ENCODE data around the gene DTX3. TPM values are rescaled to one million over a fixed set of nuclear protein-coding genes. Genes with fewer than 3 reads are reported as not detected.
"Not testable (repeated sequence)": the region's sequence is repeated elsewhere in the genome, so short reads cannot be mapped to it uniquely, and the experiment has no call there.

The DTX3 gene
- polyA plus RNA-seq, 1 donor from 2014 or later: 0.91 TPM

DNA sequence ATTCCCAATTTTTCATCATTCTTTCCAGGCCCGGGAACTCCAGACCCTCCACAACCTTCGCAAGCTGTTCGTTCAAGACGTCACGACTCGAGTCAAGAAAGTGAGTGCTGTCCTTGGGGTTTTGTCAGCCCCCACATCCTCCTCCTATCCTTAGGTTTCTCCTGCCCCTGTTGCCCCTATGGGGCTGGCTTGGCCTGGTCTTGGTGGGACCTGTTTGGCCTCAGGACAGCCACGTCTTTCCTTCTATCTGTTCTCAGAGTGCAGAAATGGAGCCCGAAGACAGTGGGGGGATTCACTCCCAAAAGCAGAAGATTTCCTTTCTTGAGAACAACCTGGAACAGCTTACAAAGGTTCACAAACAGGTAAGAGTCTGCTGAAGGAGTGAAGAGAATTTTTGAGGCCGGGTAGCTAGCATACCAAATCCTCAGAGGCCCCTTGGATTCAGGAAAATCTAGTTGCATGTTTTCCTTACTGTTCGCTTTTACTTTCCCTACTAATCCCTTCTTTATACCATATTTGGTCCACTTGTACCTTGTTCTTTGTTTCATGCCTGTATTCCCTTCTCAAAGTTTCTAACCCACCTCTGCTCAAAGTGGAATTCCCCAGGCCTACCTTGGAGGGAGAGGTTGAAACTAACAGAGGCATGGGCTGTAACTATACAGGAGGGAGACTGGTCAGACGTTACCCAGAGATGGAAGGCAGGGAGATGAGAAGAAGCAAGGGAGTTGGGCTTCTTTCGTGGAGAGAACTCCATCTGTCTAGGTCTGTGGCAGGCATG, 26.5 kb upstream of the DTX3 start:
- Mint-ChIP-seq H3K36me3 (peaks cover 2% of the 10 kb centered on the region), H3K27ac (no peak overlapping the region), H3K4me1 (peaks cover 0 to 2% (median 2%) of the 10 kb centered on the region in 3 donors), H3K4me3 (no peak overlapping the region), H3K9me3 (no peaks in the 10 kb centered on the region), H3K27me3 (peaks cover 5% of the 10 kb centered on the region)

DNA sequence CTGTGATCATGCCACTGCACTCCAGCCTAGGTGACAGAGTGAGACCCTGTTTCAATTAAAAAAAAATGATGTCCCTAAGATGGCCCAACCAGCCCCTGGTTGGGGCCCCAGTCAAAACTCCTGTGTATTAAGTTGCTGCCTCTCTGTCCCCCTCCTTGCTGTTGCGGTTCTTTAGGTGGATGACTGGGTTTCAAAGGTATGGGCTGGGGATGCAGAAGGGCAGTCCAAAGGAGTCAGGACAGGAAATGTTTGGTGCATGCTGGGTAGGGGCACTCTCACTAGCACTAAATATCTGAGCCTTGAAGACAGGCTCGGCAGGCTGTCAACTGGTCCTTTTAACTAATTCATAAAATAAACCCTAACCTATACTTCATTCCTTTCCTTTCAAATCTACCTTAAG, 25.6 kb upstream of the DTX3 start:
- no peak overlapping the region for H3K27ac Mint-ChIP-seq
- H3K27me3 Mint-ChIP-seq: peaks cover 9% of the 10 kb centered on the region
- peaks cover 2% of the 10 kb centered on the region for H3K36me3 Mint-ChIP-seq
- H3K4me3 Mint-ChIP-seq: no peak overlapping the region
- H3K4me1 Mint-ChIP-seq: peaks cover 0 to 5% (median 2%) of the 10 kb centered on the region in 3 donors
- H3K9me3 Mint-ChIP-seq: no peaks in the 10 kb centered on the region

DNA sequence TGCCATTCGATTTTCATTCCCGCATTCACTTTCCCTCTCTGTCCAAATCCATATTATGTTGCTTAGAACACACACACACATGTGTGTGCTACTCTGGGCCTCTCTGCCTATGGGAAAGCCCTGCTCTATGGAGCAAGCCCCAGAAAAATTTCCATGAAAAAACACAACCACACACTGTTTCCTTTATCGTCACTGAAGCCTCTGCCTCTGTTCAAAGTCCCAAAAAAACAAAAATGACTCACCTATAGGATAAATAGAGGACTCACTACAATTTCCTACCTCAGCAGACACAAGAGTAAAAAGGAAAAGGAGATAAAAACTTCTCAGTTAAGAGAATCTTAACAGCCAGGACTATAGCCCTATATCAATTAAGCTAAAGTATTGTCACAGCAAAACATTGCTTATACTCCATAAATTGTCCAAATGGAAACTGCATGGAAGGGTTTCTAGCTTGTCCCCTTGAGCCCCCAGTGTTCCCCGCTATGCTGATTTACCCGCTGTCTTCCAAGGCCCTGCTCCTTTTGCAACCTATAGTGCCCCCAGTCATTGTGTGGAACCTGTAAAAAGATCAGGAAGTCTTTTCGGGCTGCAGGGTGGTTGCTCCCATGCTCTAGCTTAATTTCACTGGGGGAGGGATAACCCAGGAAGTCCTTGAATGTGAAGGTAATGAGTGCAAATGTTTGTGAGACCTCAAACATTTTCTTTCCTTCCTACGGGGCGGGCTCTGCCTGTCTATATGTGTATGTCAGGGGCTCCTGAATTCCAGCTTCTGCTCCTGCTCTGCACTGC, 24.8 kb upstream of the DTX3 start:
- H3K9me3 Mint-ChIP-seq: no peaks in the 10 kb centered on the region

DNA sequence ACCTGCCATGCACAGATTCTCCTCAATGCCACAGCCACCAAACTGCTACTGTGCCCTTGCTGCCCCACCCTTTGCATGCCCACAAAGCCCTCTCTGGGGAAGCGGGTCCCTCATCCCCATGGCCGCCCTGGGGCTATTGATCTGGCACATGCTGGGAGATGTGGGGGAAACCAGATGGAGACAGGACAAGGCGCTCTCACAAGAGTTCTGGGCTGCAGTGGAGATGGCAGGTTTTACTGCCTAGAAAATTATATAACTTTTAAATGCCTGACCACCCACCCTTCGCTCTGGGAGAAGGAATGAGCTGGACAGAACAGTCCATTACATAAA, 24.2 kb upstream of the DTX3 start:
- Mint-ChIP-seq H3K27me3 (peaks cover 15% of the 10 kb centered on the region), H3K4me1 (peaks cover 0 to 5% (median 2%) of the 10 kb centered on the region in 3 donors), H3K36me3 (peaks cover 2% of the 10 kb centered on the region), H3K4me3 (no peak overlapping the region), H3K9me3 (no peaks in the 10 kb centered on the region), H3K27ac (no peak overlapping the region)

More for the DNA sequence above, 24.8 kb upstream of the DTX3 start:
- peaks cover 2% of the 10 kb centered on the region for H3K36me3 Mint-ChIP-seq
- H3K4me1 Mint-ChIP-seq: peaks cover 0 to 5% (median 2%) of the 10 kb centered on the region in 3 donors
- H3K4me3 Mint-ChIP-seq: no peak overlapping the region
- no peak overlapping the region for H3K27ac Mint-ChIP-seq
- peaks cover 12% of the 10 kb centered on the region for H3K27me3 Mint-ChIP-seq

DNA sequence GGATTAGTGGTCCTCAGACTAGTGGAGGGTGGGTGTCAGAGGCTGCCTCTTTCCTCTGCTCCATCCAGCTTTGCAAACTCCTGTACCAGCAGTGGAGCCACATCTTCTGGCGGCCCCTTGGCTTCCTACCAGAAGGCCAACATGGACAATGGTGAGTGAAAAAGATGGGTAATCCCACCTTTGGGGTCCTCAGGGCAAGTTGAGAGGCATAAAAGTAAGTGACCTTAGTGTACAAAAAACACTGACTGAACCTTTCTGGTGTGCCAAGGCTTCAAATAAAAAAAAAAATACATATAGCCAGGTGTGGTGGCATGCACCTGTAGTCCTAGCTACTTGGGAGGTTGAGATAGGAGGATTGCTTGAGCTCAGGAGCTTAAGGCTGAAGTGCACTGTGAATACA, 22.8 kb upstream of the DTX3 start:
- H3K36me3 Mint-ChIP-seq: peaks cover 2% of the 10 kb centered on the region
- no peak overlapping the region for H3K27ac Mint-ChIP-seq
- H3K27me3 Mint-ChIP-seq: peaks cover 15% of the 10 kb centered on the region
- no peaks in the 10 kb centered on the region for H3K9me3 Mint-ChIP-seq
- H3K4me1 Mint-ChIP-seq: peaks cover 0 to 5% (median 2%) of the 10 kb centered on the region in 3 donors
- no peak overlapping the region for H3K4me3 Mint-ChIP-seq

DNA sequence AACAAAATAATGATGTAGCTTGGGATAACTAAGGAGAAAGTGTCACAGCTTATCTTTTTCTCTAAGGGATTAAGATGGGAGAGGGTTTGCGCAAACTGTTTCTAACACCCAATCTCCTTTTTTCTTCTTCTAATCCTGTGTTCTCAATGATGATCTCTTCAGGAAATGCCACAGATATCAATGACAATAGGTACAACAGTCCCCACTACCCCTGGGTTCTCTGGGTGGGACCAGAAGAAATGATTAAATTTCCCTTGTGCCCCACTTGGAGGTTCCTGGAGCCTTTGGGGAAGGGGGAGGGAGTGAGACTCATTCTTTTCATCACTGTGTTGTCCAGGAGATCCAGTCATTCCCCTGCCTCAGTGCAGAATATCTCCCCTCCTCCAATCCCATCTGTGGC, 22.2 kb upstream of the DTX3 start:
- H3K27me3 Mint-ChIP-seq: peaks cover 15% of the 10 kb centered on the region

DNA sequence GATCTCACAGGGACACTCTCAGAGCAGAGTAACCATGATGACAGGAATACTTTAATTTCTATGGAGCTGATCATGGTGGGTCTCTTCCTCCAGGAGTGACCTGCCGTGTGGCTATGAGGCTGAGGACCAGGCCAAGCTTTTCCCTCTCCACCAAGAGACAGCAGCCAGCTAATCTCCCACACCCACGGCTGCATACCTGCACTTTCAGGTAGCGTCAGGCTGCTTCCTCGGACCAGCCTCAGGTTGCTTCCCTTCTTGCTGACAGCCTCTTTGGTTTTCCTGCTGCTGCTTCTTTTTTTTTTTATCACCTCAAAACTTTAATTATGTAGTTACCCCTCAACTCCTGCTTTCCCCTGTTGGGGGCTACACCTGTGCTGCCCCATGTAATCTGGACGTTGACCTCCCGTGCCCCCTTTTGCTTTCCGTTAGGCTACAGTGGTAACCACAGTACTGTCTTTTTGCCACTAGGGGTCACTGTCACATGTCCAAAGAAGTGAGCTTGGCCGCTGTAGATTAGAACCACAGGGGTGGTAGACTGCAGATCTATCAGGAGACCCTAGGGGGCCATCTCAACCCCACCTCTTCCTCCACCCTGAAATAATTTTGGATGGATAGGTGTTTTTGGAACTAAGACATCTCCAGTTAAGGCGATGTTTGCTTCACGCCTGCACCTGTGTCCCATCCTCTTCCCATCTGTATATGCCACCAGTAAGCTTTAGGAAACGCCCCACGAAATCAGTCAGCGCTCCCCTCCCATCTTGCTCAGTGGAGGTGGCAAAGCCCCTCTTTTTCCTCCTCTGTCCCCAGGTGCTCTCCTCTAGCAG, 21.4 kb upstream of the DTX3 start:
- Mint-ChIP-seq H3K27ac (no peak overlapping the region), H3K4me3 (peak overlapping the region in 2 of 4 donors; percentile 31 to 36), H3K9me3 (no peaks in the 10 kb centered on the region), H3K27me3 (peaks cover 15% of the 10 kb centered on the region), H3K36me3 (peaks cover 2% of the 10 kb centered on the region), H3K4me1 (peaks cover 0 to 5% (median 2%) of the 10 kb centered on the region in 3 donors)

More for the DNA sequence above, 22.2 kb upstream of the DTX3 start:
- Mint-ChIP-seq H3K9me3 (no peaks in the 10 kb centered on the region), H3K36me3 (peaks cover 2% of the 10 kb centered on the region), H3K4me3 (no peak overlapping the region), H3K4me1 (peaks cover 0 to 5% (median 2%) of the 10 kb centered on the region in 3 donors), H3K27ac (no peak overlapping the region)

DNA sequence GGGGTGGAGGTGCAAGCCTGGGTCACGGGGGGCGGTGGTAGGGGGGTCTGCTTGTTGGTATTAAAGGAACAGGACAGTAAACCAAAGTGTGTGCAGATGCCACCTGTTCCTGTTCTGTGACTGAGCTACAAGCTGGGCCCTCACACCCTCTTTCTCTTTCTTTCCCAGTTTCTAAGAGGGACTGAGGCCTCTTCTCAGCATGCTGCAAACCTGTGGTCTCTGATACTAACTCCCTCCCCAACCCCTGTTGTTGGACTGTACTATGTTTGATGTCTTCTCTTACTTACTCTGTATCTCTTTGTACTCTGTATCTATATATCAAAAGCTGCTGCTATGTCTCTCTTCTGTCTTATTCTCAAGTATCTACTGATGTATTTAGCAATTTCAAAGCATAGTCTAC, 20.6 kb upstream of the DTX3 start:
- peaks cover 0 to 5% (median 2%) of the 10 kb centered on the region in 3 donors for H3K4me1 Mint-ChIP-seq
- no peak overlapping the region for H3K4me3 Mint-ChIP-seq
- no peaks in the 10 kb centered on the region for H3K36me3 Mint-ChIP-seq
- H3K27ac Mint-ChIP-seq: no peak overlapping the region
- peaks cover 15% of the 10 kb centered on the region for H3K27me3 Mint-ChIP-seq
- no peaks in the 10 kb centered on the region for H3K9me3 Mint-ChIP-seq

DNA sequence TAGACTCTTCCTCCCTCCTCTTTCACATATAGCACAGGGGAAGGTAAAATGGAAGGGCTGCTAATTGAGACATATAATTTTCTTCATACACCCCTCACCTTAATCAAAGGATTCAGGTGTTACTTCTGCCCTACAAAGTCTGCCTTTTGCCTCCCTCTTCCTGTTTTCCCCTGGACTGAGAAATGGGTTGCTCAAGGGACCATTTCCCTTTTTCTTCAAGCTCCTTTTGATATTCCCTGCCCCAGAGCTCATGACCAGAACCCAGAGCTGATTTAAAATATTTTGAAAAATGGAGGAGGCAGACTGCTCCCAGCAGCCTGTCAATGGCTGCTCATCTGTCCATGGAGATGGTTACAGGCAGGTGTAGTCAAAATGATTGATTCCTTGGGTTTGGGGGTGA, 19.9 kb upstream of the DTX3 start:
- no peaks in the 10 kb centered on the region for H3K9me3 Mint-ChIP-seq
- peaks cover 0 to 5% (median 2%) of the 10 kb centered on the region in 3 donors for H3K4me1 Mint-ChIP-seq
- H3K27me3 Mint-ChIP-seq: peaks cover 15% of the 10 kb centered on the region
- no peak overlapping the region for H3K27ac Mint-ChIP-seq
- no peak overlapping the region for H3K4me3 Mint-ChIP-seq
- no peaks in the 10 kb centered on the region for H3K36me3 Mint-ChIP-seq

DNA sequence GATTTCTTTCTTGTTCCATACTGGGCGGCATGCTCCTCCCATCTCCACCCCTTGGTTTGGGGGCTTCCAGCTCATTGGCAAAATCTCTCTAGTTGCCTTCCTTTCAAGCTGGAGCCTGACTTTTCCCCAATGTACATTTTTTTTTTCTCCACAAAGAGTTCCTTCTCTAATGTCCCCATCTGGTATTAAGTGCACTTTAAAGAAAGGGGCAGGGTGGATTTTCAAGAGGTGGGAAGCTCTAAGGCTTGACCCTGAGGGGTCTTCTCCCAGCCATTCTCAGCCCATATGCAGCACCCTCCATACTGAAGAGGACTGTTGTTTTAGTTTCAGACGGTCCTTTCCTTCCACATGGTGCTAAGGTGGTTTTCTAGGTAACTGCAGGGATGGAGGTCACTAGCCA, 19.5 kb upstream of the DTX3 start:
- no peaks in the 10 kb centered on the region for H3K36me3 Mint-ChIP-seq
- no peak overlapping the region for H3K27ac Mint-ChIP-seq
- H3K27me3 Mint-ChIP-seq: peaks cover 15% of the 10 kb centered on the region
- H3K9me3 Mint-ChIP-seq: no peaks in the 10 kb centered on the region
- H3K4me1 Mint-ChIP-seq: peaks cover 0 to 5% (median 2%) of the 10 kb centered on the region in 3 donors
- H3K4me3 Mint-ChIP-seq: no peak overlapping the region

DNA sequence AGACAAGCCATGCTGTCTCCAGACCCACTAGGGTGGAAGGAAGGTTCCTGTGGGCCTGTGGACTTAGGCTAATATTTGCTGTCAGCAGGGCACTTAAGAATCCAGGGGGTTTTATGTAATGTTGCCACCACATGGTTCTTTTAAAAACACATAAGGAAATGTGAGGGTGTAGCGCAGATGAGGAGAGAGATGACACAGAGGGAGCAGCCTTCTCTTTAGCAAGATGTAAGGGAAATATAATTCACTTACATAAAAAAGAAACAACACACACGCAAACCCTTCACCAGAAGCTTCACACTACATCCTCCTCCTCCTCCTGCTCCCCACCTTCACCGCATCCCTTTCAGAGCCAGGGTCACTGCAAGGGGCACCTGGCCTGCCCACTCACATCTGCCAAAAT, 18.5 kb upstream of the DTX3 start:
- H3K27ac Mint-ChIP-seq: no peak overlapping the region
- H3K9me3 Mint-ChIP-seq: no peaks in the 10 kb centered on the region
- no peaks in the 10 kb centered on the region for H3K36me3 Mint-ChIP-seq
- H3K4me3 Mint-ChIP-seq: no peak overlapping the region
- H3K27me3 Mint-ChIP-seq: peaks cover 15% of the 10 kb centered on the region
- H3K4me1 Mint-ChIP-seq: peaks cover 7 to 11% (median 8%) of the 10 kb centered on the region in 3 donors

DNA sequence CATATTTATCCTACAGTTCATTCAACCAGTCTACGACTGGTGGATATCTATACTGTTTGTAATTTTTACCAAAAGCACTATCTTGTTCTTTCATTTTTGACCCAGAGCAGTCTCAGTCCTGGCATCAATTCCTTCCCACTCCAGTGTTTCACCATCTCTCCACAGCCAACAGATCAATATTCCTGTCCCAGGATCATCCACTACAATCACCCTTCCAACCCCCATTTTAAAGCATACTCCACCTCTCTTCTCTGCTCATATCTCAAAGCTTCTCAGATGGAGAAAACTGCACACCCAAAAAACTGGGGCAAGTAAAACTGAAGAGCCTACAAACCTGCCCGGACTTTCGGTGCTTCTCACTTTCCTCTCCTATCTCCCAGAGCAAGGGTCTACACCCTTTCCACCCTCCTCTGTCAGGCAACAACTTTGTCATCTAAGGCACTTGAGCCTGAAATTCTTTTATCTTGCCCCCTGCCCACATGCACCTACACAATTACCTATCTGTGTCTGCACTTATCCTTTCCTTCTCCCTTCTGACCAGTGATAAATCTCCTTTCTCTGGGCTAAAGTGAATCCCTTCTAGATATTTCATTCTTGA, 17.7 kb upstream of the DTX3 start:
- Mint-ChIP-seq H3K9me3 (no peaks in the 10 kb centered on the region), H3K4me1 (peaks cover 10 to 16% (median 10%) of the 10 kb centered on the region in 3 donors), H3K4me3 (no peak overlapping the region), H3K27me3 (peaks cover 15% of the 10 kb centered on the region), H3K27ac (no peak overlapping the region), H3K36me3 (no peaks in the 10 kb centered on the region)

DNA sequence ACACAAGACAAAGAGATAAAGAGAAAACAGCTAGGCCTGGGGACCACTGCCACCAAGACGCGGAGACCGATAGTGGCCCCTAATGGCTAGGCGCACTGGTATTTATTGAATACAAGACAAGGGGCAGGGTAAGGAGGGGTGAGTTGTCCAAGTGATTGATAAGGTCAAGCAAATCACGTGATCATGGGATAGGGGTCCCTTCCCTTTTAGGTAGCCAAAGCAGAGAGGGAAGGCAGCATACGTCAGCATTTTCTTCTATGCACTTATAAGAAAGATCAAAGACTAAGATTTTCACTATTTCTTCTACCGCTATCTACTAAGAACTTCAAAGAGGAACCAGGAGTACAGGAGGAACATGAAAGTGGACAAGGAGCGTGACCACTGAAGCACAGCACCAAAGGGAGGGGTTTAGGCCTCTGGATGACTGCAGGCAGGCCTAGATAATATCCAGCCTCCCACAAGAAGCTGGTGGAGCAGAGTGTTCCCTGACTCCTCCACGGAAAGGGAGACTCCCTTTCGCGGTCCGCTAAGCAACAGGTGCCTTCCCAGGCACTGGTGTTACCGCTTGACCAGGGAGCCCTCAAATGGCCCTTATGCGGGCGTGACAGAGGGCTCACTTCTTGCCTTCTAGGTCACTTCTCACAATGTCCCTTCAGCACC, 15.5 kb upstream of the DTX3 start:
- not testable (repeated sequence) for H3K36me3 Mint-ChIP-seq, H3K9me3 Mint-ChIP-seq, H3K4me3 Mint-ChIP-seq, H3K27me3 Mint-ChIP-seq, H3K27ac Mint-ChIP-seq
- H3K4me1 Mint-ChIP-seq: peaks cover 16 to 21% (median 20%) of the 10 kb centered on the region in 3 donors

DNA sequence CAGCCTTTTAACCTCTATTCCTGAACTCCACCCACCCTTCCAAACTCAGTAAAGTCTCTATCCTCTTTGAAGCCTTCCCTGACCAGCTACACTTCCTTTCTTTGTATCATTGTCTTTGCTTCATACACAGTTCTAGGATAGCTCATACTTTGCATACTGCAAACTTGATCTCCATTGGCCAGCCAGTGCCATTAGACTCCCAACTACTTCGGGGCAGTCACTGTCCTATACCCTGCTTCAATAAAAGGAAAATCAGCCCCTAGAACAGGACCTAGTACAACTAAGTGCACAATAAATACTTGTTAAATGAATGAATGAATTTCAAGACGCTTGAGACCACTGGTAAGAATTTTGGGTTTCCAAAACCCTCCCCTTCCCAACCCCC, 14.2 kb upstream of the DTX3 start:
- H3K4me3 Mint-ChIP-seq: peak overlapping the region; percentile 83 to 95 (median 90)
- peaks cover 16 to 21% (median 20%) of the 10 kb centered on the region in 3 donors for H3K4me1 Mint-ChIP-seq
- H3K9me3 Mint-ChIP-seq: no peaks in the 10 kb centered on the region
- peak overlapping the region in 2 of 3 donors; percentile 76 to 89 for H3K27ac Mint-ChIP-seq
- H3K36me3 Mint-ChIP-seq: peaks cover 3% of the 10 kb centered on the region
- H3K27me3 Mint-ChIP-seq: no peaks in the 10 kb centered on the region

Measured in IgD-negative memory B cell (primary cell).